ENCODE data around the gene HERC4.

Gene HERC4

DNA sequence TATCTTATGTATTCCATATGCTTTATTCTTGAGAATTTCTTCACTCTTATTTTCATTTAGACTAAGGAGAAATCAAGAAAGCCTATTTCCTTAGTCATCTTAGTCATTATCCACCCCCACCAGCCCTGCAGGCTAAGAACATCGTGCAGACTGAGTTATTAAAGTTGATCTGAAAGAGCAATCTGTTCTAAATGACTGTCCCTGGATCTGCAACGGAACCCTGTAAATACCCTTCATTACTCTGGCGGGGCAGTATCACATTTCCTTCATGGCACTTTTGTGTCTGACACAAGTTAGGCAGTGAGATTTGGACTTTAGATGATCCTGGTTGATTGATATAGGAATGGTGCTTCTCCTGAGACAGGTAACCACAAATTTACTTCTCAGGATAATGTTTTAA, 30.7 kb upstream of the HERC4 start:
- peak; percentile 33 for DNase-seq (ENCODE audit: extremely low spot score)
- POLR2A ChIA-PET = no interaction called here
- TF ChIP-seq ELF4 (IDR thresholded peaks at IDR 0.05) (no peak), LEF1 (IDR thresholded peaks at IDR 0.05; ENCODE audit: borderline replicate concordance) (no peak), FOXK2 (IDR thresholded peaks at IDR 0.05) (no peak), ARNT (IDR thresholded peaks at IDR 0.05) (no peak), FOXA1 (IDR thresholded peaks at IDR 0.05) (no peak)
- CTCF ChIA-PET = no interaction called here

DNA sequence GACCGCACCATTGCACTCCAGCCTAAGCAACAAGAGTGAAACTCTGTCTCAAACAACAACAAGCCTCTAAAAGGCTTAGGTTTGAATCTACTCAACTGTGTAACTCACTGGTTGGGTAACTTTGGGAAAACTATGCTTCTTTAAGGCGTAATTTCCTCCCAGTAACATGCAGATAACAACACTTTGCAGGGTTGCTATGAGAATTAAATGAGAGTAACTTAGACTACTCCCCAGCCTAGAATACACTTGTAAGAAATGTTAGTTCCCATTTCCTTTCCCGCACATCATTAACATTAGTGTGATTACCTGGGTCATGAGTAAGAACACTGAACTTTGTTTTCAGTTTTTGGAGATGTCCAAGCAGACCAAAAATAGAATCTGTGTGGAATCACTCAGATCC, 28.8 kb upstream of the HERC4 start:
- CTCF ChIA-PET = no interaction called here
- POLR2A ChIA-PET = no interaction called here
- no peak for DNase-seq (ENCODE audit: extremely low spot score)

DNA sequence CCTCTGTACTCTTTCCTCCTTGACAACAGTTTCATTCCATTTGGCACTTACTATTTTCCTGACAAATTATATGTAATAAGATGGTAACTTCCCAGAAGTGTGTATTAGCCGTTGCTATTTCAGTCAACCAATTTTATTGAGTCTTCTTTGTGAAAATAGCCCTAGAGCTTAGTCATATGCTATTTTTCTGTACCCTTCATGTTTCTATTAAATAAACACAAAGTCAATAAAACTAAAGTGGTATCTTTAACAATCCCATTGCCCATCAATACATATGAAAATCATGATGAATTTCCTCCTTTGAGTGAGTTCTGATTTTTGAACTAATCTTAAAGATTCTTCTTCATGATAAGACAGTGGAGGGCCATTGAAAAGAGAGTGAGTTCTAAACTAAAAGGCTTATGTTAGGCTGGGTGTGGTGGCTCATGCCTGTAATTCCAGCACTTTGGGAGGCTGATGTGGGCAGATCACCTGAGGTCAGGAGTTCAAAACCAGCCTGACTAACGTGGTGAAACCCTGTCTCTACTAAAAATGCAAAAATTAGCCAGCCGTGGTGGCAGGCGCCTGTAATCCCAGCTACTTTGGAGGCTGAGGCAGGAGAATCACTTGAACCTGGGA, 28.3 kb upstream of the HERC4 start:
- ChIA-PET CTCF (no interaction called here), POLR2A (no interaction called here)
- TF ChIP-seq NFRKB (IDR thresholded peaks at IDR 0.05) (no peak), ELF4 (IDR thresholded peaks at IDR 0.05) (no peak), ZNF384 (IDR thresholded peaks at IDR 0.05) (no peak), SP1 (IDR thresholded peaks at IDR 0.05) (no peak), HDGF (IDR thresholded peaks at IDR 0.05; ENCODE audit: borderline replicate concordance) (no peak), FOXK2 (IDR thresholded peaks at IDR 0.05) (no peak), L3MBTL2 (conservative IDR thresholded peaks at IDR 0.05) (no peak), CTBP1 (IDR thresholded peaks at IDR 0.05; ENCODE audit: borderline replicate concordance) (no peak), TARDBP (IDR thresholded peaks at IDR 0.05) (no peak), SUZ12 (IDR thresholded peaks at IDR 0.05) (no peak)
- TF ChIP-seq, protein P1, sequence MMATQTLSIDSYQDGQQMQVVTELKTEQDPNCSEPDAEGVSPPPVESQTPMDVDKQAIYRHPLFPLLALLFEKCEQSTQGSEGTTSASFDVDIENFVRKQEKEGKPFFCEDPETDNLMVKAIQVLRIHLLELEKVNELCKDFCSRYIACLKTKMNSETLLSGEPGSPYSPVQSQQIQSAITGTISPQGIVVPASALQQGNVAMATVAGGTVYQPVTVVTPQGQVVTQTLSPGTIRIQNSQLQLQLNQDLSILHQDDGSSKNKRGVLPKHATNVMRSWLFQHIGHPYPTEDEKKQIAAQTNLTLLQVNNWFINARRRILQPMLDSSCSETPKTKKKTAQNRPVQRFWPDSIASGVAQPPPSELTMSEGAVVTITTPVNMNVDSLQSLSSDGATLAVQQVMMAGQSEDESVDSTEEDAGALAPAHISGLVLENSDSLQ (IDR thresholded peaks at IDR 0.05) = no peak
- DNase-seq (ENCODE audit: extremely low spot score) = no peak

More for the DNA sequence above, 28.8 kb upstream of the HERC4 start:
- TF ChIP-seq CTBP1 (IDR thresholded peaks at IDR 0.05; ENCODE audit: borderline replicate concordance) (no peak), BHLHE40 (IDR thresholded peaks at IDR 0.05; ENCODE audit: borderline replicate concordance) (no peak), HDGF (IDR thresholded peaks at IDR 0.05; ENCODE audit: borderline replicate concordance) (no peak), L3MBTL2 (conservative IDR thresholded peaks at IDR 0.05) (no peak), LEF1 (IDR thresholded peaks at IDR 0.05; ENCODE audit: borderline replicate concordance) (no peak), FOXM1 (IDR thresholded peaks at IDR 0.05; ENCODE audit: borderline replicate concordance) (no peak), FOXA1 (IDR thresholded peaks at IDR 0.05) (no peak), ZNF384 (IDR thresholded peaks at IDR 0.05) (no peak), NFRKB (IDR thresholded peaks at IDR 0.05) (no peak), FOXK2 (IDR thresholded peaks at IDR 0.05) (no peak), TARDBP (IDR thresholded peaks at IDR 0.05) (no peak), ARNT (IDR thresholded peaks at IDR 0.05) (no peak)
- TF ChIP-seq, protein P1 (IDR thresholded peaks at IDR 0.05) = no peak

- no peak for DNase-seq (ENCODE audit: extremely low spot score)
- ChIA-PET CTCF (no interaction called here), POLR2A (no interaction called here)
- TF ChIP-seq FOXA1 (IDR thresholded peaks at IDR 0.05) (no peak), TARDBP (IDR thresholded peaks at IDR 0.05) (no peak), NFRKB (IDR thresholded peaks at IDR 0.05) (no peak), ZNF384 (IDR thresholded peaks at IDR 0.05) (no peak), LEF1 (IDR thresholded peaks at IDR 0.05; ENCODE audit: borderline replicate concordance) (no peak), HDGF (IDR thresholded peaks at IDR 0.05; ENCODE audit: borderline replicate concordance) (no peak), SP1 (IDR thresholded peaks at IDR 0.05) (no peak), FOXK2 (IDR thresholded peaks at IDR 0.05) (no peak), SUZ12 (IDR thresholded peaks at IDR 0.05) (no peak), FOXM1 (IDR thresholded peaks at IDR 0.05; ENCODE audit: borderline replicate concordance) (no peak), CTBP1 (IDR thresholded peaks at IDR 0.05; ENCODE audit: borderline replicate concordance) (no peak), L3MBTL2 (conservative IDR thresholded peaks at IDR 0.05) (no peak), ELF4 (IDR thresholded peaks at IDR 0.05) (no peak), ARNT (IDR thresholded peaks at IDR 0.05) (no peak), BHLHE40 (IDR thresholded peaks at IDR 0.05; ENCODE audit: borderline replicate concordance) (no peak)
- TF ChIP-seq, protein P1 (IDR thresholded peaks at IDR 0.05) = no peak
Observed at GRCh38 chr10:68101066-68101465, 26.0 kb upstream of the HERC4 start.

GRCh38 chr10:68099736-68100135, 24.7 kb upstream of the HERC4 start:
- no peak for TF ChIP-seq FOXK2 (IDR thresholded peaks at IDR 0.05)
- TF ChIP-seq ELF4 (IDR thresholded peaks at IDR 0.05) = no peak
- no peak for TF ChIP-seq ARNT (IDR thresholded peaks at IDR 0.05)
- TF ChIP-seq, protein P1 (IDR thresholded peaks at IDR 0.05) = no peak
- no peak for TF ChIP-seq SUZ12 (IDR thresholded peaks at IDR 0.05)
- TF ChIP-seq ZNF384 (IDR thresholded peaks at IDR 0.05) = no peak
- no peak for TF ChIP-seq BHLHE40 (IDR thresholded peaks at IDR 0.05; ENCODE audit: borderline replicate concordance)
- TF ChIP-seq CTBP1 (IDR thresholded peaks at IDR 0.05; ENCODE audit: borderline replicate concordance) = no peak
- no peak for TF ChIP-seq LEF1 (IDR thresholded peaks at IDR 0.05; ENCODE audit: borderline replicate concordance)
- TF ChIP-seq L3MBTL2 (conservative IDR thresholded peaks at IDR 0.05) = no peak
- TF ChIP-seq SP1 (IDR thresholded peaks at IDR 0.05) = no peak
- no peak for TF ChIP-seq HDGF (IDR thresholded peaks at IDR 0.05; ENCODE audit: borderline replicate concordance)
- TF ChIP-seq FOXM1 (IDR thresholded peaks at IDR 0.05; ENCODE audit: borderline replicate concordance) = no peak
- no peak for TF ChIP-seq TARDBP (IDR thresholded peaks at IDR 0.05)
- TF ChIP-seq NFRKB (IDR thresholded peaks at IDR 0.05) = no peak
- no peak for TF ChIP-seq FOXA1 (IDR thresholded peaks at IDR 0.05)
- CTCF ChIA-PET = no interaction called here
- POLR2A ChIA-PET = no interaction called here
- DNase-seq (ENCODE audit: extremely low spot score) = no peak

Data from HEK293T (cell line).